ENCODE measurements around the gene TMEM170B. TPM values are rescaled to one million over a fixed set of nuclear protein-coding genes. Genes with fewer than 3 reads are reported as not detected.

The TMEM170B gene
- total and polyA plus RNA-seq, 9 donors: 2.1 to 5.9 (median 5.3) TPM

- H3K9me3 ChIP-seq: no peaks in the 10 kb centered on the region
- no peak overlapping the region for H3K4me3 ChIP-seq
- no peaks in the 10 kb centered on the region for H3K4me1 ChIP-seq (ENCODE audit: insufficient read depth)
- TF ChIP-seq POLR2A (IDR thresholded peaks at IDR 0.05): no peak
- TF ChIP-seq CTCF (IDR thresholded peaks at IDR 0.05): no peak
- no peak for TF ChIP-seq EP300 (IDR thresholded peaks at IDR 0.05)
- DNase-seq: no peak
- intact Hi-C loops (cut with DNase I): no loop called here
- H3K27ac ChIP-seq: no peak overlapping the region
- no peaks in the 10 kb centered on the region for H3K27me3 ChIP-seq
- WGBS, 3 donors: 83 to 90% (median 89%) methylated on average over 1 of the region's 1 CpG
- H3K36me3 ChIP-seq: no peaks in the 10 kb centered on the region
These were observed 13.5 kb downstream of the TMEM170B start for GRCh38 chr6:11551053-11551452.

DNA sequence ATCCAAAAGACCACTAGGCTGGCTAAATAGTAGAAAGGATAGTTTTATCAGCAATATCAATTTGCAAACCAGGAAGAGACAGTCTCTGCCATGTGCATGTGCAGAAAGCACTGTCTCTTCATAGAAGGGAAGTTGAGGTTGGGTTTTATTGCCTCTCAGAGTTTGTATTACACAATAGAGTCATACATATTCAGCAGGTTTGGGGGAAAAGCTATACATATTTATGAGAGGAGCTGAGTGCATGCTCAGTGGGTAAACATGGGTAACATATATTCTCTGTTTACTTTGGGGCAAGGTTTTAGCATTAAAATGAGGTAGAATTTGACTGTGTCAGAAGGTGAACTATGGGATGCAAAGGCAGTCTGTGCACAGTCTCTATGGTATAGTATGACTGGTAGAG is 14.9 kb downstream of the TMEM170B start:
- no peak overlapping the region for H3K4me3 ChIP-seq
- TF ChIP-seq POLR2A (IDR thresholded peaks at IDR 0.05): no peak
- TF ChIP-seq CTCF (IDR thresholded peaks at IDR 0.05): no peak
- TF ChIP-seq EP300 (IDR thresholded peaks at IDR 0.05): no peak
- H3K27ac ChIP-seq: no peak overlapping the region

GRCh38 chr6:11553824-11554223 is 16.3 kb downstream of the TMEM170B start:
- TF ChIP-seq CTCF (IDR thresholded peaks at IDR 0.05) (no peak), POLR2A (IDR thresholded peaks at IDR 0.05) (no peak), EP300 (IDR thresholded peaks at IDR 0.05) (no peak)
- no peaks in the 10 kb centered on the region for H3K9me3 ChIP-seq
- no peak overlapping the region for H3K4me3 ChIP-seq
- WGBS, 3 donors: 85 to 91% (median 86%) methylated on average over 3 of the region's 3 CpGs
- no peak for DNase-seq
- intact Hi-C loops (cut with DNase I): no loop called here
- no peak overlapping the region for H3K27ac ChIP-seq
- no peaks in the 10 kb centered on the region for H3K27me3 ChIP-seq
- H3K36me3 ChIP-seq: no peaks in the 10 kb centered on the region
- H3K4me1 ChIP-seq (ENCODE audit: insufficient read depth): no peaks in the 10 kb centered on the region

More for the DNA sequence above, 14.9 kb downstream of the TMEM170B start:
- Histone ChIP-seq H3K9me3 (no peaks in the 10 kb centered on the region), H3K36me3 (no peaks in the 10 kb centered on the region), H3K4me1 (ENCODE audit: insufficient read depth) (no peaks in the 10 kb centered on the region), H3K27me3 (no peaks in the 10 kb centered on the region)
- intact Hi-C loops (cut with DNase I): no loop called here
- no peak for DNase-seq

DNA sequence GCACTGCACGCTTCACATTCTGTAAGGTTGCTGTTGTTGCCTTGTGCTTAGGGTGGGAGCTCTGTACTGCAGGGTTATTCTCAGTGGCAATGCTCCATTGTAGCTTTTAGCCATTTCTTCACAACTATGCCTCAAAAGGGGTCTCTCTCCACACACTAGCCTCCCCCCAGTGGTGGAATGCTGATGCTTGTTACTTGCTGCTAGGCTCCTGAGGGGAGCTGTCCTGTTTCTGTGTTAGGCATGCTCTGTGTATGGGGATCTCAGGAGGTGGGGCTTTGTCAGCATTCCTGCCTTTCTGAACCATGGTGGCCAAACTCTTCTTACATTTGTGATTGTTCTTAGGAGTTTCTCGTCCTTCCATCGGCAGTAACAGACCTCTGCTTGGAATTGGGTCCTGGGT is 18.8 kb downstream of the TMEM170B start:
- TF ChIP-seq EP300 (IDR thresholded peaks at IDR 0.05) (no peak), CTCF (IDR thresholded peaks at IDR 0.05) (no peak), POLR2A (IDR thresholded peaks at IDR 0.05) (no peak)
- no peaks in the 10 kb centered on the region for H3K36me3 ChIP-seq
- no peaks in the 10 kb centered on the region for H3K27me3 ChIP-seq
- H3K4me1 ChIP-seq (ENCODE audit: insufficient read depth): no peaks in the 10 kb centered on the region
- WGBS, 3 donors: 92 to 97% (median 96%) methylated on average over 3 of the region's 3 CpGs
- H3K9me3 ChIP-seq: no peaks in the 10 kb centered on the region
- DNase-seq: no peak
- H3K4me3 ChIP-seq: no peak overlapping the region
- intact Hi-C loops (cut with DNase I): no loop called here
- H3K27ac ChIP-seq: no peak overlapping the region

DNA sequence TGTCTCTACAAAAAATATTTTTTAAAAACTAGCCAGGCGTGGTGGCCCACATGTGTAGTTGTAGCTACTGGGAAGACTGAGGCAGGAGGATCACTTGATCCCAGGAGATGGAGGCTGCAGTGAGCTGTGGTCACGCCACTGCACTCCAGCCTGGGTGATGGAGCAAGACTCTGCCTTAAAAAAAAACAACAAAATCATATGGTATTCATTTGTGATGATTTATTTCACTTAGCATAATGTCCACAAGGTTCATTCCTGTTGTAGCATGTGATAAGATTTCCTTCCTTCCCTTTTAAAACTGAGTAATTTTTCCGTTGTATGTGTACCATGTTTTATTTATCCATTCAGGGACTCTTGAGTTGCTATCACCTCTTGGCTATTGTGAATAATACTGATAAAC is 26.2 kb downstream of the TMEM170B start:
- Histone ChIP-seq H3K4me3 (no peak overlapping the region), H3K27me3 (no peaks in the 10 kb centered on the region), H3K9me3 (peaks cover 0 to under 1% of the 10 kb centered on the region in 2 donors), H3K36me3 (no peaks in the 10 kb centered on the region), H3K27ac (no peak overlapping the region), H3K4me1 (ENCODE audit: insufficient read depth) (no peaks in the 10 kb centered on the region)
- WGBS, 3 donors: 85 to 89% (median 86%) methylated on average over 3 of the region's 3 CpGs
- TF ChIP-seq CTCF (IDR thresholded peaks at IDR 0.05): no peak
- TF ChIP-seq EP300 (IDR thresholded peaks at IDR 0.05): no peak
- TF ChIP-seq POLR2A (IDR thresholded peaks at IDR 0.05): no peak
- no peak for DNase-seq
- intact Hi-C loops (cut with DNase I): no loop called here
